HG03575 (cell line): ENCODE data around the gene PTPRG.
"Not testable (repeated sequence)": the region's sequence is repeated elsewhere in the genome, so short reads cannot be mapped to it uniquely, and the experiment has no call there.

ENCODE experiments used
- ATAC-seq: cut with Tn5 transposase; IDR thresholded peaks from one replicate; pipeline ENCODE4 v1.9.1; 2021; ENCODE audit not compliant: unreplicated experiment, insufficient number of reproducible peaks, low FRiP score; ENCODE audit errors: extremely low read depth

Gene PTPRG

DNA sequence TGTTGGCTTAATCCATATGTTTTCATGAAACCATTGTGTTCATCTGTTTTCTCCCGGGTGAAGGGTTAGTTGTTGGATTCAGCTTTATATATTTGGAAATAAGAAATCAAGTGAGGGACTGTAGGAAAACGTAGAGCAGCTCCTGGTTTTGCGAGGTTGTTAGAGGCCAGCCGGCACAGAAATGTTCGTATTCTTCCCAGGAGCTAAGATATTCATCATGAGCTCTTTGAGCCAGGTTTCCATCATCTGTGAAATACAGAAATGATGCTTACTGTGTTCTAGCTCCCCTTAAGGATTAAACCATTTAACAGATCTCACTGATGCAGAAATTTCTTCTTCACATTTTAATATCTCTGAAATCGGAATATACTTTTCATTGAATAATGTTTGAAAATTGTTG lies 235.5 kb downstream of the PTPRG start:
- no peak for ATAC-seq

- ATAC-seq = no peak
These were observed 241.4 kb downstream of the PTPRG start for GRCh38 chr3:61802772-61803171.

- ATAC-seq = no peak
These were observed 242.6 kb downstream of the PTPRG start for GRCh38 chr3:61803983-61804382.

- ATAC-seq = no peak
These were observed 243.4 kb downstream of the PTPRG start for GRCh38 chr3:61804782-61805181.

DNA sequence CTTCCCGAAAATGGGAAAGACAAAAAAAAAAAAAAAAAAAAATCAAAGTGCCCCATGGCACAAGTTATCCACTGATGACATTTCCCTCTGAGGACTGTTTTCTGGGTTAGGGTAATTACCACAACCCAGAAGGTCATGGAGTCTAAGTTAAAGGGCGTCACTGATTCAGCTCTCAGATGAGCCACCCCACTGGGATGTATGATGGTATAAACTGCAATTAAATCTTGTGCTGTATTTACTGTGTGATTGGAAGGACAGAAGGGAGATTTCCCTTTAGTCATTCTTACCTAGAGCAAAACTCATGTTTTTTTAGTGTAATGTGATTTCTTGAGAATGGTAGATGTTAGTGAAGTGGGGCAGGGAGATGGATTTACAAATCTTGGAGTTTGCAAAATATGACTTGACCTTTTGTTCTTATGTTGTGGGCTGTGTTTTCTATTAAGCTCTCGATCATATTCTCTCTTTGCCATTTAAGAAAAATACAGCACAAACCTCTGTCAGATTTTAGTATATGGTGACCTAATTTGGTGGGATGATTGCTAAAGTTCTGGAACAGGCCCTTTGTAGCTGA lies 244.2 kb downstream of the PTPRG start:
- no peak for ATAC-seq

DNA sequence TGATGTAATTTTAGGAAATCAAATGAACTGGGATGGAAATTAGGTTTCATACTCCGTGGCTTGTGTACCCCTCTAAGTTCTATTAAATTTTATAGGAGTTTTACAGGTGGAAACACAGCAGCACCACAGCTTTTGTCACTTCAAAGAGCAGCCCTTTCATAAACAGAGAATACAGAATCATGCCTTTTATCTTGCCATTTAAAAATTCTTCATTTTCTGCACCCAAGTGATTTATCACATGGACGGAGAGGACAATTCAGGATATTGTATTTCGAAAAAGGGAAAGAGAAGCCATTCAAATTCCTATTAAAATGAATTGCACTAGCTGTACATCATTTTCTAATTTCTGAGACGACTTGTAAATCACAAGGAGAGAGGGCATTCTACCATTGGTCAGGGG lies 245.4 kb downstream of the PTPRG start:
- ATAC-seq = no peak

GRCh38 chr3:61807865-61808276 lies 246.5 kb downstream of the PTPRG start:
- ATAC-seq = no peak

- no peak for ATAC-seq
These were observed 247.2 kb downstream of the PTPRG start for GRCh38 chr3:61808526-61808925.

DNA sequence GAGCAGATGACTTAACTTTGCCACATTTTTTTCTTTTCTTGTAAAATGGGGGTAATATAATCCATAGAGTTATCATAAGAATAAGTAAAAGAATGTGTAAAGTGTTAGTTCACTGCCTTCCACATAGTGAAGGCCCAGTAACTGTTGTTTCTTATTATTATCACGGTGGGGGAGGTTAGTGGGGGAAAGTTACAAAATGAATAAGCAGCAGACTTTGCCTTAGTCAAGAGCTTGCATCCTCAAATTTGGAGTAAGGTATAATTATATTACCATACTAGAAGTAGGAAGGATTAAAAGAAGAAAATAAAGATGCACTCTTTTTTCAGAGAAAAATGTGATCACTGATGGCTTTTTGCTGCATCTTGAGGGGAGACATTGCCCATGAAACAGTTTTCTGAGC lies 247.6 kb downstream of the PTPRG start:
- ATAC-seq = no peak

GRCh38 chr3:61809879-61810278 lies 248.5 kb downstream of the PTPRG start:
- no peak for ATAC-seq

DNA sequence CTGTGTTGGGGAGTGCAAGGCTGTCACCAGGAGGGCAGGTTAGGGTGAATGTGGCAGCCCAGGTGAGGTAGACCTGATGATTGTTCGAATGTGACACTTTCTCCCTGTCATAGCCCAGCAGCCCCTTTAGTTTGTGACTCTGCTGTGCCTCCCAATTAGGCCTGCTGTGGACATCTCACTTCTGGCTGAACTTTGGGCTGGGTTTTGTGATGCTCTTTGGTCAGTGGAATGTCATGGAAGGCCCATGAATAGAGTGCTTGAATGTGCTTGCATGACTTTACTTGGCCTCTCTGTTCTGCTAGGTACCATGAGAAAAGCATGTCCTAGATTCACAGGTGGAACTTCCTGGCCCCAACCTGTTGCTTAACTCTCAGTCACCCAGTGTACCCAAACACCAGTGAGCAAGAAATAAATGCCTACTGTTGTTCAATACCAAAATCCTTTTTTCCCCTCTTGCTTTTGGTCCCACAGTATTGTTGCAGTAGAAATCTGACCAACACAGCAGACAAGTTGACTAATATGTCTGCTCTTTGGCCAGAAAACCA lies 249.7 kb downstream of the PTPRG start:
- ATAC-seq = no peak

DNA sequence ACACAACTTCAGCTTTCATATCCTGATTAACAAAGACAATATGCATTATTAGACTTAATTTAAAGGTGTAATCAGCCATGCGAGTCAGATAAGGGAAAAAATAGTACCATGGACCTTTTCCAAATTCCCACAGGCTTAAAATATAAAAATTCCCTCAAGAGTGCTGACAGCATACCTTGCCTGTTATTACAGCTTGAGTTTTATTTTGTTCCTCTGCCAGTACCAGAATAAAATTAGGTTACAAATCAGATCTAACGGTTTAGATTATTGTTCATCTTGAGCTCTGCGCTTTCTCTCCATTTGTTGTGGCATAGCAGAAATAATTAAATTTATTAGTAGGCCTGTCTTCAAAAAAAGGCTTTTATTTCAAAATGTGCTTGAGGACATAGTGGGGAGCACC lies 250.3 kb downstream of the PTPRG start:
- no peak for ATAC-seq

- ATAC-seq = no peak
These were observed 250.7 kb downstream of the PTPRG start for GRCh38 chr3:61812085-61812484.

DNA sequence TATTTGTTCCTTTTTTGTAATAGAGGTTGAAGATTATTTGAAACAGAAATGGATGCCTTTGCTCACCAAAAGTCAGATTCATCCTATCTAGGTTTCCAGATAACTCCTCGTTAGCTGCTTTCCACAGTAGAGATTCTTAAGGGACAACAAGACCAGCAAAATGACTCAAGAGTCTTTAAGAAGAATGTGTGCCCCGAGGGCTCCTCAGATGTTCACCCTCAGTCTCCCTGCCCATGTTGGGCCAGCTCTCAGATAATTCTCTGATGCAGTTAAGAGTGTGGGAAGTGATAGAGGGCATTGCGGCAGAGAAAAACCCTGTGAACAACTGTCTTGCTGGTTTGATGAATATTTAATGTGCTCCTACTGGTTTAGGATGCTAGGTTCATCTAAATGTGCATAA lies 251.1 kb downstream of the PTPRG start:
- ATAC-seq = no peak

- ATAC-seq = no peak
These were observed 252.3 kb downstream of the PTPRG start for GRCh38 chr3:61813636-61814035.

GRCh38 chr3:61814674-61815073 lies 253.3 kb downstream of the PTPRG start:
- ATAC-seq = no peak

GRCh38 chr3:61816304-61816703 lies 254.9 kb downstream of the PTPRG start:
- not testable (repeated sequence) for ATAC-seq

DNA sequence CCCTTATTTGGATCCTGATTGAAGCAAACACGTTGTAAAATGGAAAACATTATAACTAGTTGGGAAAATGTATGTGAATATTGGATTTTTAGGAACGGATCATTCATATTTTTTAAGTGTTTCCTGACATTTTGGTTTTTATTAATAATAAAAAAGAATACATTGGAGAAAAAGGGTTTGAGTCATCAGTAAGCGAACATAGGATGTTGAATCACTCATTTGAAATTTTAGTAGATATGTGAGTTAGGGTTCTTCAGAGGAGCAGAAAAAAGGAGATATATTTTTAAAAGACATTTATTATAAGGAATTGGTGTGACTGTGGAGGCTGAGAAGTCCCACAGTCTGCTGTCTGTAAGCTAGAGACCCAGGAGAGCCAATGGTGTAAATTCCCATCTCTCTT lies 258.5 kb downstream of the PTPRG start:
- no peak for ATAC-seq

- no peak for ATAC-seq
These were observed 259.1 kb downstream of the PTPRG start for GRCh38 chr3:61820306-61820992.

GRCh38 chr3:61821823-61822251 lies 260.5 kb downstream of the PTPRG start:
- ATAC-seq = no peak

DNA sequence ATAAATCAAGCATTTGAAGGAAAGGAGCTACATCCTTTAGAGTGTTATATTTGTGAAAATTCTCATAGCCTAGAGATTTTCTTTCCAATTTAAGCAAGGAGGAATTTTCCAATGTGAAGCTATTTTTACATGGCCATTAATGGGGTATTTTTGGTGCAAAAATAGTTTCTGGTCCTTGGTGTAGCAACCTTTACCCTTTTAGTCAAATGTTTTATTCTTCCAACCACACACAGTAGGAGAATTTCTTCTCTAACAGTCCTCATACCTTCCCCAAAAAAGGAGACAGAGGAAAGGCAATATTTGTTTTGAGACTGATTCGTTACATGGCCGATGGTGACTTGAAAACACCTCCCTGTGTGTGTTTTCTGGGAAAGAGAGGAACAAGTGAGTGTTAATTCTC lies 261.2 kb downstream of the PTPRG start:
- no peak for ATAC-seq
